Retinal pigment epithelial cell (primary cell): ENCODE measurements around the gene PNMA6E.
A peak's percentile ranks its signal among the peaks of the same experiment; 100 is the strongest.

ENCODE experiments used
- DNase-seq: peaks from one replicate; pipeline ENCODE4 v3.0.0-alpha.2; 2010; ENCODE audit warnings: low read depth
- H3K4me3 ChIP-seq: 2 replicates; pipeline ENCODE4 v1.5.1; 2011; ENCODE audit warnings: mild to moderate bottlenecking, low read length, control low read depth, moderate library complexity
- TF ChIP-seq, protein P1 (sequence below): conservative IDR thresholded peaks from 2 replicates; pipeline ENCODE4 v1.5.1; 2011; ENCODE audit warnings: low read depth, low read length, control low read depth, inconsistent platforms

PNMA6E gene

DNA sequence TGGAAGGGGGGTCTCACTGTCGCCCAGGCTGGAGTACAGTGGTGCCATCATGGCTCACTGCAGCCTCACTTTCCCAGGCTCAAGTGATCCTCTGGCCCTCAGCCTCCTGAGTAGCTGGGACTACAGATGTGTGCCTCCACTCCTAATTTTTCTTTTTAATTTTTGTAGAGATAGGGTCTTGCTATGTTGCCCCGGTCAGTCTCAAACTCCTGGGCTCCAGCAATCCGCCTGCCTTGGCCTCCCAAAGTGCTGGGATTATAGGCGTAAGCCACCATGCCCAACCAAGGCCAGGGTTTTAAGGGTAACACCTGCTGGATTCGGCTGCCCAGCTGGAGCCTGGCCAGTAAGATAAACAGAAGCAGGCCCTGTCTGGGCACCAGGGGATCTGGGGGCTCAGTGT is 41.3 kb upstream of the PNMA6E start:
- TF ChIP-seq, protein P1, sequence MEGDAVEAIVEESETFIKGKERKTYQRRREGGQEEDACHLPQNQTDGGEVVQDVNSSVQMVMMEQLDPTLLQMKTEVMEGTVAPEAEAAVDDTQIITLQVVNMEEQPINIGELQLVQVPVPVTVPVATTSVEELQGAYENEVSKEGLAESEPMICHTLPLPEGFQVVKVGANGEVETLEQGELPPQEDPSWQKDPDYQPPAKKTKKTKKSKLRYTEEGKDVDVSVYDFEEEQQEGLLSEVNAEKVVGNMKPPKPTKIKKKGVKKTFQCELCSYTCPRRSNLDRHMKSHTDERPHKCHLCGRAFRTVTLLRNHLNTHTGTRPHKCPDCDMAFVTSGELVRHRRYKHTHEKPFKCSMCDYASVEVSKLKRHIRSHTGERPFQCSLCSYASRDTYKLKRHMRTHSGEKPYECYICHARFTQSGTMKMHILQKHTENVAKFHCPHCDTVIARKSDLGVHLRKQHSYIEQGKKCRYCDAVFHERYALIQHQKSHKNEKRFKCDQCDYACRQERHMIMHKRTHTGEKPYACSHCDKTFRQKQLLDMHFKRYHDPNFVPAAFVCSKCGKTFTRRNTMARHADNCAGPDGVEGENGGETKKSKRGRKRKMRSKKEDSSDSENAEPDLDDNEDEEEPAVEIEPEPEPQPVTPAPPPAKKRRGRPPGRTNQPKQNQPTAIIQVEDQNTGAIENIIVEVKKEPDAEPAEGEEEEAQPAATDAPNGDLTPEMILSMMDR, result no peak

DNA sequence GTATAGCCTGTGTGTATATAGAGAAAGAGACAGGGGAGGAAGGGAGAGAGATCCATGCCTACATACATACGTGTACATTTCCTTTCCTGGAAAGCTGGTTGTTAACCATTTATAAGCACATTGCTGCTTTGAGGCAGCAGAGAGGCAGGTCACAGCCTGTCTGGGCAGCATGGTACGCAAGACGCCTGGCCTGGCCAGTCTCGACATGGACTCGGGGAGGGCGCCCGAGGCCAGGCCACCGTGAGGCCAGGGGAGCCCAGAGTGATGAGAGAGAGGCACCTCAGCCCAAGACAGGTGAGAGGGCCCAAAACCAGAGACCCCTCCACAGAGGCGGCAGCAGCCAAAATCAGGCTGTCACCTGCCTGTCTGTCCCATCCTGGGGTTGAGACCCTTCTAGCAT is 40.8 kb upstream of the PNMA6E start:
- DNase-seq, result no peak
- TF ChIP-seq, protein P1, result no peak
- H3K4me3 ChIP-seq, result no peak overlapping the region

More for the DNA sequence above, 41.3 kb upstream of the PNMA6E start:
- H3K4me3 ChIP-seq, result no peak overlapping the region
- no peak for DNase-seq

DNA sequence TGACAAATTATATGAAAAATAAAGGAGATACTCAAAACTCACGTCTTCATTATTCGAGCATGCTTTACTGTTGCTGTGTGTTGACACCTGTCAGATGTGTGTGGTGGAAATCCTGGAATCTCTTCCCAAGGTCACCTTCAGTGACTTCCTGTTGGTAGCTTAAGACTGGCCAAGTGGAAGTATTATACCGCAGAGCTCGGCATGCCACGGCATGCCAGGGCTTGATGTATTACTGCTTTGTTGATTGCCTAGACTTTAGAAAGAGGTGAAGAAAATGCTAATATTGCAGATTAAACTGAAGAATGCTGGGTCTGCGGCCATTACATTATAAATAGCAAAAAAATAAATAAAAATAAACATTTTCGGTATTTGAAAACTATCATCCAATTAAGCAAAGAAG is 40.1 kb upstream of the PNMA6E start:
- TF ChIP-seq, protein P1, result no peak
- H3K4me3 ChIP-seq, result no peak overlapping the region
- DNase-seq, result no peak

DNA sequence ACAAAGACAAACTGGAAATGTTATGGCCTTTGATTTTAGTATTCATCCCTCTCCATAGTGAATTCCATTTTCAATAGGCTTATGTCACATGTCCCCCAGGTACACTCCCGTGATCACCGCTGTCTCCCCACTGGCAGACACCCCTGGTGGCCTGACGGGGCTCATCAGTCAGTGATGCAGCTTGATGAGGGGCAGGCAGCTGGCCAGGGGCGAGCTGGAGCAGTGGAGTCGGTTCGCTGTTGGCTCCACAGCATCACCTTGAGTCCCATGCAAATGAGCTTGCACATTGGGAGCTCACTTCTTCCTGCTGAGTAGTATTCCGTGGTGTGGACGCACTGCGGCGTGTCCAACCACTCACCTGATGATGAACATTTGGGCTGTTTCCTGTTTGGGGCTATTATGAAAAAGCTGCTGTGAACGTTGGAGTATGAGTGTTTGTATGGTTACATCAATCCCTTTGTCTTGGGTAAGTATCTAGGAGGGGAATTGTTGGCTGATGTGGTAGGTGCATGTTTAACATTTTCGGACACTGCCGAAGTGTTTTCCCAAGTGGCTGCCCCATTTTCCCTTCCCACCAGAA is 39.5 kb upstream of the PNMA6E start:
- TF ChIP-seq, protein P1, result no peak
- DNase-seq, result no peak
- H3K4me3 ChIP-seq, result no peak overlapping the region

DNA sequence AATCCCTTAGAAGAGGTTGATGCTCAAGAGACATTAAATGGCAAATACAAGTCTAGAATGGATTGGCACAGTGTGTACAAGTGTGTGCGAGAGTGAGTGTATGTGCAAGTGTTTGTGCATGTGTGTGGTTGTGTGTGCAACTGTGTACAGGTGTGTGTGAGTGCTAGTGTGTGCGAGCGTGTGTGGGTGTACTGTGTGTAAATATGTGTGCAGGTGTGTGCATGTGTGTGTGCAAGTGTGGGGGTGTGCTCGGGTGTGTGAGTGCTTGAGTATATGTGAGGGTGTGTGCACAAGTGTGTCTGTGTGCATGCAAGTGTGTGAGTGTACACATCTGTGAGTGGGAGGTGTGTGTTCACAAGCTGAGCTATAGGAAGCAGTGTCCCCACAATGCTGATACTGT is 38.8 kb upstream of the PNMA6E start:
- TF ChIP-seq, protein P1, result no peak
- no peak overlapping the region for H3K4me3 ChIP-seq
- no peak for DNase-seq

DNA sequence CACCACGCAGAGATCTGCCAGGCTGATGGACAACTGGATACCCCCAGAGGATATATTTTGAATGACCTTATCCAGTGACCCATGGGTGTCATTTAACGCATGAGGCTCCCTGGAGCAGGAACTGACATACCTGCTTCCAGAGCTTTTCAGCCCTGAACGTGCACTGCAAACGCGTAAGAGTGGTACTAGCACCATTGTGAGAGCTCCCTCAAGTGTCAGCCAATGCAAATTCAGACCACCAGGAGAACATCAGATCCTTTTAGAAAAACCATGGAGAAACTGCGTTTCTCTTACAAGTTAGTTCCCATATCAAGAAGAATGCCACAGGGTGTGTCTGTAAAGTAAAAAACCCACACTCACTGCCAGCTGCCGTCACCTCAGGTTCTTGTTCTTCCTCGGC is 37.4 kb upstream of the PNMA6E start:
- TF ChIP-seq, protein P1, result peak; percentile 41
- DNase-seq, result no peak
- H3K4me3 ChIP-seq, result no peak overlapping the region

DNA sequence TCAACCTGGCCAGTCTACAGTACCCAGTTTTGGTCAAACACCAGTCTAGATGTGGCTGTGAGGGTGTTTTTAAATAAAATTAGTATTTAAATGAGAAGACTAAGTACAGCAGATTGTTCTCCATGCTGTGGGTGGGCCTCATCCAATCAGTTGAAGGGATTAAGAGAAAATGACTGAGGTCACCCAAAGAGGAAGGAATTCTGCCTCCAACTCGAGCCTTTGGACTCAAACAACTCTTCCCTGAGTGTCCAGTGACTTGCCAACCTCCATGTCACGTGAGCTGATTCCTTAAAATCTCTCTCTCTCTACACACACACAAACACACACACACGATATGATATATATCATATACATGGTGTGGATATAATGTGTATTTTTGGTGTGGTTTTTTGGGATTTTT is 34.7 kb upstream of the PNMA6E start:
- TF ChIP-seq, protein P1, result no peak
- H3K4me3 ChIP-seq, result no peak overlapping the region
- DNase-seq, result no peak
